CD4-positive, CD25-positive, alpha-beta regulatory T cell (primary cell): Measurements from ENCODE around the gene PHACTR1. TPM values are rescaled to one million over a fixed set of nuclear protein-coding genes. Genes with fewer than 3 reads are reported as not detected.

Experiments
- ATAC-seq, 2 donors: fragments of 150-1000 bp; cut with Tn5 transposase; one replicate each; pipeline ENCODE4 v1.10.0; 2021; ENCODE audit warnings: low read depth in 2 of 2, moderate number of reproducible peaks in 2 of 2, moderate library complexity in 1 of 2
- DNase-seq, 3 donors: peaks; one replicate each; pipeline versions ENCODE4 v3.0.0 to v3.0.0-alpha.2; 2012 to 2022; ENCODE audit warnings: mixed read lengths in 1 of 3
- H3K27ac ChIP-seq: one replicate; pipeline ENCODE4 v1.7.0; 2013; ENCODE audit warnings: mild to moderate bottlenecking, low read length; ENCODE audit not compliant: insufficient read depth, poor library complexity, severe bottlenecking
- H3K27me3 ChIP-seq: one replicate; pipeline ENCODE4 v1.7.0; 2013; ENCODE audit warnings: low read length; ENCODE audit not compliant: control insufficient read depth, insufficient read depth
- H3K36me3 ChIP-seq: one replicate; pipeline ENCODE4 v1.7.0; 2013; ENCODE audit warnings: mild to moderate bottlenecking, low read length, moderate library complexity; ENCODE audit not compliant: control insufficient read depth, insufficient read depth
- H3K4me1 ChIP-seq: 2 replicates; pipeline ENCODE4 v1.7.0; 2013; ENCODE audit warnings: mild to moderate bottlenecking, low read length; ENCODE audit not compliant: insufficient read depth, control insufficient read depth, poor library complexity, severe bottlenecking
- H3K4me3 ChIP-seq: one replicate; pipeline ENCODE4 v1.7.0; 2013; ENCODE audit warnings: low read depth, mild to moderate bottlenecking, low read length, moderate library complexity
- H3K9me3 ChIP-seq, 2 experiments: 1 replicate in 1 of 2; 2 replicates in 1 of 2; pipeline ENCODE4 v1.7.0; 2013; ENCODE audit warnings: low read length in 2 of 2, mild to moderate bottlenecking in 1 of 2, moderate library complexity in 1 of 2; ENCODE audit not compliant: control insufficient read depth in 2 of 2
- H3K27ac Mint-ChIP-seq, 3 donors: one replicate each; pipeline ENCODE4 v1.8.0; 2020 to 2022; ENCODE audit warnings: mild to moderate bottlenecking in 3 of 3, mixed read lengths in 3 of 3, moderate library complexity in 2 of 3
- H3K27me3 Mint-ChIP-seq: one replicate; pipeline ENCODE4 v1.8.0; 2022; ENCODE audit warnings: mild to moderate bottlenecking, mixed read lengths
- H3K36me3 Mint-ChIP-seq: one replicate; pipeline ENCODE4 v1.8.0; 2020; ENCODE audit warnings: mixed read lengths
- H3K4me1 Mint-ChIP-seq, 4 donors: one replicate each; pipeline ENCODE4 v1.8.0; 2020 to 2022; ENCODE audit warnings: mixed read lengths in 4 of 4, mild to moderate bottlenecking in 1 of 4
- H3K4me3 Mint-ChIP-seq, 4 donors: one replicate each; pipeline ENCODE4 v1.8.0; 2020 to 2022; ENCODE audit warnings: mild to moderate bottlenecking in 4 of 4, mixed read lengths in 4 of 4, moderate library complexity in 3 of 4
- H3K9me3 Mint-ChIP-seq, 7 donors: one replicate each; pipeline ENCODE4 v1.8.0; 2020 to 2022; ENCODE audit warnings: mixed read lengths in 7 of 7, mild to moderate bottlenecking in 3 of 7, moderate library complexity in 2 of 7
- polyA plus RNA-seq, 4 donors: library from polyadenylated mRNA; unstranded; fragments of 300-500 nt; fragmentation: Illumina TruSeq; gene quantifications; one replicate each; pipeline ENCODE4 v1.2.3, GENCODE V29; 2021
- total RNA-seq: library from RNA; stranded (reverse); gene quantifications from one replicate; pipeline ENCODE4 v1.2.3, GENCODE V29; 2022

PHACTR1 gene
- total and polyA plus RNA-seq, 5 donors from 2014 or later = 0.28 to 1.6 (median 0.38) TPM

GRCh38 chr6:13098793-13099570 is 382.4 kb downstream of the PHACTR1 start:
- Histone ChIP-seq H3K27me3 (peaks cover 4% of the 10 kb centered on the region), H3K4me1 (no peaks in the 10 kb centered on the region), H3K36me3 (no peaks in the 10 kb centered on the region), H3K27ac (no peak overlapping the region), H3K4me3 (no peak overlapping the region), H3K9me3 (no peaks in the 10 kb centered on the region)
- Mint-ChIP-seq H3K9me3 (no peaks in the 10 kb centered on the region), H3K27ac (no peak overlapping the region), H3K4me3 (no peak overlapping the region), H3K36me3 (no peaks in the 10 kb centered on the region), H3K4me1 (no peaks in the 10 kb centered on the region), H3K27me3 (peaks cover 8% of the 10 kb centered on the region)
- peak in 1 of 2 donors; percentile 22 for ATAC-seq
- no peak for DNase-seq

GRCh38 chr6:13099771-13100170 is 383.2 kb downstream of the PHACTR1 start:
- Mint-ChIP-seq H3K27me3 (peaks cover 8% of the 10 kb centered on the region), H3K9me3 (no peaks in the 10 kb centered on the region), H3K27ac (no peak overlapping the region), H3K36me3 (no peaks in the 10 kb centered on the region), H3K4me1 (no peaks in the 10 kb centered on the region), H3K4me3 (no peak overlapping the region)
- Histone ChIP-seq H3K4me1 (no peaks in the 10 kb centered on the region), H3K9me3 (no peaks in the 10 kb centered on the region), H3K27ac (no peak overlapping the region), H3K4me3 (no peak overlapping the region), H3K27me3 (peaks cover 4% of the 10 kb centered on the region), H3K36me3 (no peaks in the 10 kb centered on the region)
- ATAC-seq (no peak), DNase-seq (no peak)

- DNase-seq (no peak), ATAC-seq (no peak)
- Mint-ChIP-seq H3K27ac (no peak overlapping the region), H3K9me3 (no peaks in the 10 kb centered on the region), H3K36me3 (no peaks in the 10 kb centered on the region), H3K4me1 (no peaks in the 10 kb centered on the region), H3K27me3 (peaks cover 8% of the 10 kb centered on the region), H3K4me3 (no peak overlapping the region)
- peaks cover 3% of the 10 kb centered on the region for H3K4me1 ChIP-seq
- no peak overlapping the region for H3K27ac ChIP-seq
- H3K4me3 ChIP-seq = no peak overlapping the region
- no peaks in the 10 kb centered on the region for H3K36me3 ChIP-seq
- H3K9me3 ChIP-seq = no peaks in the 10 kb centered on the region
- H3K27me3 ChIP-seq = peaks cover 4% of the 10 kb centered on the region
Measured at GRCh38 chr6:13101409-13101808, 384.8 kb downstream of the PHACTR1 start.

GRCh38 chr6:13101985-13102384 is 385.4 kb downstream of the PHACTR1 start:
- no peak overlapping the region for H3K27ac ChIP-seq
- peaks cover 4% of the 10 kb centered on the region for H3K27me3 ChIP-seq
- Mint-ChIP-seq H3K4me1 (no peaks in the 10 kb centered on the region), H3K4me3 (no peak overlapping the region), H3K27me3 (peaks cover 8% of the 10 kb centered on the region), H3K9me3 (no peaks in the 10 kb centered on the region), H3K27ac (no peak overlapping the region), H3K36me3 (no peaks in the 10 kb centered on the region)
- DNase-seq = no peak
- H3K4me3 ChIP-seq = no peak overlapping the region
- H3K4me1 ChIP-seq = peaks cover 3% of the 10 kb centered on the region
- no peaks in the 10 kb centered on the region for H3K36me3 ChIP-seq
- H3K9me3 ChIP-seq = no peaks in the 10 kb centered on the region
- ATAC-seq = no peak

- Mint-ChIP-seq H3K27me3 (peaks cover 8% of the 10 kb centered on the region), H3K27ac (no peak overlapping the region), H3K4me1 (no peaks in the 10 kb centered on the region), H3K36me3 (no peaks in the 10 kb centered on the region), H3K4me3 (no peak overlapping the region), H3K9me3 (no peaks in the 10 kb centered on the region)
- no peak overlapping the region for H3K4me3 ChIP-seq
- no peak overlapping the region for H3K27ac ChIP-seq
- peaks cover 4% of the 10 kb centered on the region for H3K27me3 ChIP-seq
- H3K4me1 ChIP-seq = peaks cover 3% of the 10 kb centered on the region
- ATAC-seq (no peak), DNase-seq (no peak)
- no peaks in the 10 kb centered on the region for H3K9me3 ChIP-seq
- H3K36me3 ChIP-seq = no peaks in the 10 kb centered on the region
Measured at GRCh38 chr6:13103169-13103568, 386.6 kb downstream of the PHACTR1 start.

- no peaks in the 10 kb centered on the region for H3K4me1 Mint-ChIP-seq
- Histone ChIP-seq H3K36me3 (no peaks in the 10 kb centered on the region), H3K4me1 (peaks cover 3% of the 10 kb centered on the region), H3K27ac (no peak overlapping the region), H3K9me3 (no peaks in the 10 kb centered on the region), H3K27me3 (peaks cover 4% of the 10 kb centered on the region), H3K4me3 (no peak overlapping the region)
- ATAC-seq = no peak
- DNase-seq = no peak
- H3K27ac Mint-ChIP-seq = no peak overlapping the region
- H3K36me3 Mint-ChIP-seq = no peaks in the 10 kb centered on the region
- peaks cover 0 to 6% (median 0%) of the 10 kb centered on the region in 7 donors for H3K9me3 Mint-ChIP-seq
- peaks cover 13% of the 10 kb centered on the region for H3K27me3 Mint-ChIP-seq
- no peak overlapping the region for H3K4me3 Mint-ChIP-seq
Measured at GRCh38 chr6:13105139-13105538, 388.6 kb downstream of the PHACTR1 start.

GRCh38 chr6:13112921-13113320 is 396.4 kb downstream of the PHACTR1 start:
- H3K27me3 Mint-ChIP-seq = peaks cover 25% of the 10 kb centered on the region
- H3K9me3 ChIP-seq = no peaks in the 10 kb centered on the region
- DNase-seq = no peak
- H3K36me3 ChIP-seq = no peaks in the 10 kb centered on the region
- no peak overlapping the region for H3K4me3 ChIP-seq
- no peak overlapping the region for H3K4me3 Mint-ChIP-seq
- no peak for ATAC-seq
- H3K27ac Mint-ChIP-seq = no peak overlapping the region
- H3K4me1 ChIP-seq = no peaks in the 10 kb centered on the region
- no peaks in the 10 kb centered on the region for H3K36me3 Mint-ChIP-seq
- no peak overlapping the region for H3K27ac ChIP-seq
- no peaks in the 10 kb centered on the region for H3K4me1 Mint-ChIP-seq
- peaks cover 0 to 8% (median 1%) of the 10 kb centered on the region in 7 donors for H3K9me3 Mint-ChIP-seq
- peaks cover 4% of the 10 kb centered on the region for H3K27me3 ChIP-seq

GRCh38 chr6:13113376-13113775 is 396.8 kb downstream of the PHACTR1 start:
- no peak overlapping the region for H3K27ac ChIP-seq
- Mint-ChIP-seq H3K36me3 (no peaks in the 10 kb centered on the region), H3K27me3 (peaks cover 25% of the 10 kb centered on the region), H3K4me3 (no peak overlapping the region), H3K27ac (no peak overlapping the region), H3K9me3 (peaks cover 0 to 8% (median 1%) of the 10 kb centered on the region in 7 donors), H3K4me1 (no peaks in the 10 kb centered on the region)
- DNase-seq (no peak), ATAC-seq (no peak)
- no peaks in the 10 kb centered on the region for H3K36me3 ChIP-seq
- H3K9me3 ChIP-seq = no peaks in the 10 kb centered on the region
- H3K27me3 ChIP-seq = peaks cover 4% of the 10 kb centered on the region
- no peaks in the 10 kb centered on the region for H3K4me1 ChIP-seq
- H3K4me3 ChIP-seq = no peak overlapping the region
